ENCODE measurements around the gene LRP1B. TPM values are rescaled to one million over a fixed set of nuclear protein-coding genes. Genes with fewer than 3 reads are reported as not detected.

Gene LRP1B
- total RNA-seq, 4 donors from 2014 or later: 37.1 to 82.7 (median 50.9) TPM

GRCh38 chr2:142174176-142174575, 43.4 kb upstream of the LRP1B start:
- no peak overlapping the region for H3K27ac ChIP-seq
- no peaks in the 10 kb centered on the region for H3K4me1 ChIP-seq
- 57 to 58% methylated on average over 1 of the region's 1 CpG for WGBS, 2 donors
- DNase-seq: no peak
- no peaks in the 10 kb centered on the region for H3K27me3 ChIP-seq
- intact Hi-C loops (cut with DNase I): no loop called here
- no peak for TF ChIP-seq CTCF (IDR thresholded peaks at IDR 0.05)
- no peak for TF ChIP-seq POLR2A (IDR thresholded peaks at IDR 0.05)
- no peaks in the 10 kb centered on the region for H3K36me3 ChIP-seq
- H3K4me3 ChIP-seq (replicated peaks in 1 of 3): no peak overlapping the region
- H3K9me3 ChIP-seq: no peaks in the 10 kb centered on the region

- Histone ChIP-seq H3K36me3 (no peaks in the 10 kb centered on the region), H3K27ac (no peak overlapping the region), H3K27me3 (no peaks in the 10 kb centered on the region), H3K4me1 (no peaks in the 10 kb centered on the region), H3K9me3 (no peaks in the 10 kb centered on the region), H3K4me3 (replicated peaks in 1 of 3) (no peak overlapping the region)
- intact Hi-C loops (cut with DNase I): no loop called here
- DNase-seq: no peak
- WGBS, 2 donors: 80 to 85% methylated on average over 2 of the region's 2 CpGs
- TF ChIP-seq CTCF (IDR thresholded peaks at IDR 0.05): no peak
- TF ChIP-seq POLR2A (IDR thresholded peaks at IDR 0.05): no peak
Observed at GRCh38 chr2:142170847-142171246, 40.0 kb upstream of the LRP1B start.

- intact Hi-C loops (cut with DNase I): no loop called here
- Histone ChIP-seq H3K9me3 (no peaks in the 10 kb centered on the region), H3K4me1 (no peaks in the 10 kb centered on the region), H3K27ac (no peak overlapping the region), H3K36me3 (no peaks in the 10 kb centered on the region), H3K4me3 (replicated peaks in 1 of 3) (no peak overlapping the region), H3K27me3 (no peaks in the 10 kb centered on the region)
- WGBS, 2 donors: 49 to 50% methylated on average over 3 of the region's 3 CpGs
- TF ChIP-seq CTCF (IDR thresholded peaks at IDR 0.05) (no peak), POLR2A (IDR thresholded peaks at IDR 0.05) (no peak)
- no peak for DNase-seq
Observed at GRCh38 chr2:142165790-142166189, 35.0 kb upstream of the LRP1B start.

GRCh38 chr2:142153601-142154000, 22.8 kb upstream of the LRP1B start:
- intact Hi-C loops (cut with DNase I): no loop called here
- no peak overlapping the region for H3K27ac ChIP-seq
- TF ChIP-seq POLR2A (IDR thresholded peaks at IDR 0.05): no peak
- TF ChIP-seq CTCF (IDR thresholded peaks at IDR 0.05): no peak
- 77 to 84% methylated on average over 1 of the region's 1 CpG for WGBS, 2 donors
- no peaks in the 10 kb centered on the region for H3K9me3 ChIP-seq
- H3K4me1 ChIP-seq: no peaks in the 10 kb centered on the region
- DNase-seq: no peak
- H3K4me3 ChIP-seq (replicated peaks in 1 of 3): no peak overlapping the region
- H3K36me3 ChIP-seq: no peaks in the 10 kb centered on the region
- no peaks in the 10 kb centered on the region for H3K27me3 ChIP-seq

GRCh38 chr2:142150453-142150852, 19.6 kb upstream of the LRP1B start:
- 96% methylated on average over 1 of the region's 1 CpG for WGBS, 2 donors
- Histone ChIP-seq H3K4me1 (no peaks in the 10 kb centered on the region), H3K27me3 (no peaks in the 10 kb centered on the region), H3K27ac (no peak overlapping the region), H3K36me3 (no peaks in the 10 kb centered on the region), H3K9me3 (no peaks in the 10 kb centered on the region), H3K4me3 (replicated peaks in 1 of 3) (no peak overlapping the region)
- intact Hi-C loops (cut with DNase I): no loop called here
- no peak for DNase-seq
- TF ChIP-seq CTCF (IDR thresholded peaks at IDR 0.05) (no peak), POLR2A (IDR thresholded peaks at IDR 0.05) (no peak)

Data from thyroid gland (tissue), 4 donors.